Measurements from ENCODE around the gene RHOG.

Gene RHOG

DNA sequence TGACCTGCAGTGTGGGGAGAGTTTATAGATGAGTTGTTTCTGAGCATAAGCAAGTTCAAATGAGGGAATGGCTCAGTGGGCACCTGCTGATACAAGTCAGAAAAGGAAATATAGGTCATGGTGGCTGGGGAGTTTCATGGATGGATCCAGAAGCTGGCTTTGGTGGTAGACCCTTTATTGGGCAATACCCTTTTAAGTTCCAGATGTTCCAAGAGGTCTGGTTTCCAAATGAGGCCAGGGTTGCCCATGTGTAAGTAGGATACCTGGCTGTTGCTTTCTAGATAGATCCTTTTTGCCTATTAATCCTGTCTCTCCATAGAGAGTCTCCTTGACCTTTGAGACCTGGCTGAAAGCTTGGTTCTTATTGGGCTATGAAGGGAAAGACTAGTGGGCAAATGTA lies 16.9 kb upstream of the RHOG start:
- DNase-seq: no peak
- Histone ChIP-seq H3K4me1 (peaks cover 0 to 62% (median 51%) of the 10 kb centered on the region in 4 donors), H3K36me3 (no peaks in the 10 kb centered on the region), H3K4me3 (peak overlapping the region; percentile 89 to 93), H3K27ac (peak overlapping the region; percentile 9 to 98), H3K9me3 (no peaks in the 10 kb centered on the region), H3K27me3 (no peaks in the 10 kb centered on the region)
- intact Hi-C loops (cut with DNase I; ENCODE audit: low total_unique reads): loop anchor here (5.0 kb wide), 1 partner anchor 90 kb away; no protein-coding TSS in a partner anchor
- TF ChIP-seq, protein P1, sequence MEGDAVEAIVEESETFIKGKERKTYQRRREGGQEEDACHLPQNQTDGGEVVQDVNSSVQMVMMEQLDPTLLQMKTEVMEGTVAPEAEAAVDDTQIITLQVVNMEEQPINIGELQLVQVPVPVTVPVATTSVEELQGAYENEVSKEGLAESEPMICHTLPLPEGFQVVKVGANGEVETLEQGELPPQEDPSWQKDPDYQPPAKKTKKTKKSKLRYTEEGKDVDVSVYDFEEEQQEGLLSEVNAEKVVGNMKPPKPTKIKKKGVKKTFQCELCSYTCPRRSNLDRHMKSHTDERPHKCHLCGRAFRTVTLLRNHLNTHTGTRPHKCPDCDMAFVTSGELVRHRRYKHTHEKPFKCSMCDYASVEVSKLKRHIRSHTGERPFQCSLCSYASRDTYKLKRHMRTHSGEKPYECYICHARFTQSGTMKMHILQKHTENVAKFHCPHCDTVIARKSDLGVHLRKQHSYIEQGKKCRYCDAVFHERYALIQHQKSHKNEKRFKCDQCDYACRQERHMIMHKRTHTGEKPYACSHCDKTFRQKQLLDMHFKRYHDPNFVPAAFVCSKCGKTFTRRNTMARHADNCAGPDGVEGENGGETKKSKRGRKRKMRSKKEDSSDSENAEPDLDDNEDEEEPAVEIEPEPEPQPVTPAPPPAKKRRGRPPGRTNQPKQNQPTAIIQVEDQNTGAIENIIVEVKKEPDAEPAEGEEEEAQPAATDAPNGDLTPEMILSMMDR (IDR thresholded peaks at IDR 0.05): no peak

DNA sequence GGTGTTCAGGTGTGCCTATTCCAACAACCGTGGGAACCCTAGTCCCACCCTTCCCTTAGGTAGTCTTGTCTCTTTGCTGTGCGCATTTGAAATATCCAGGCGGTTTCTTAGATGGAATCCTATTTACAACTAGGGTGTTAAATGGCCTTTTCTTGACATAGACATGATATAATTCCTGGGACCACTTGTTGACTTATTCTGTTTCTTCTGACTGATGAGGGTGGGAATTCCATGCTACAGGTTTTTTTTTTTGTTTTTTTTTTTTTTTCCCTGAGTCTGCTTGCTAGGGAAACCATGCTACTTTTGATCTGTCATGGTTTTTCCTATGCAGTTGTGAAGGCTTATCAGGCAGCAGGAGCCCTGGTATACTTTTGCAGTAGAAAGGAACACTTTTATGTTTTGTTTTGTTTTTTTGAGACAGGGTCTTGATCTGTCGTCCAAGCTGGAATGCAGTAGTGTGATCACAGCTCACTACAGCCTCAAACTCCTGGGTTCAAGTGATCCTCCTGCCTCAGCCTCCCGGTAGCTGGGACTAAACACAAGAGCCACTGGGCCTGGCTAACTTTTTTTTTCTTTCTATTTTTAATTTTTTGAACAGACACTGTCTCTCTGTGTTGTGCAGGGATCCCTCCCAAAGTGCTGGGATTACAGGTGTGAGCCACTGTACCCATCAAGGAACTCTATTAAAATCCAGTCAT lies 16.2 kb upstream of the RHOG start:
- peak overlapping the region; percentile 93 to 98 for H3K27ac ChIP-seq
- H3K36me3 ChIP-seq: no peaks in the 10 kb centered on the region
- H3K4me3 ChIP-seq: peak overlapping the region; percentile 89 to 93
- no peaks in the 10 kb centered on the region for H3K27me3 ChIP-seq
- DNase-seq: no peak
- peaks cover 0 to 62% (median 51%) of the 10 kb centered on the region in 4 donors for H3K4me1 ChIP-seq
- no peaks in the 10 kb centered on the region for H3K9me3 ChIP-seq
- TF ChIP-seq, protein P1 (IDR thresholded peaks at IDR 0.05): no peak
- intact Hi-C loops (cut with DNase I; ENCODE audit: low total_unique reads): loop anchor here (5.0 kb wide), 1 partner anchor 90 kb away; no protein-coding TSS in a partner anchor

DNA sequence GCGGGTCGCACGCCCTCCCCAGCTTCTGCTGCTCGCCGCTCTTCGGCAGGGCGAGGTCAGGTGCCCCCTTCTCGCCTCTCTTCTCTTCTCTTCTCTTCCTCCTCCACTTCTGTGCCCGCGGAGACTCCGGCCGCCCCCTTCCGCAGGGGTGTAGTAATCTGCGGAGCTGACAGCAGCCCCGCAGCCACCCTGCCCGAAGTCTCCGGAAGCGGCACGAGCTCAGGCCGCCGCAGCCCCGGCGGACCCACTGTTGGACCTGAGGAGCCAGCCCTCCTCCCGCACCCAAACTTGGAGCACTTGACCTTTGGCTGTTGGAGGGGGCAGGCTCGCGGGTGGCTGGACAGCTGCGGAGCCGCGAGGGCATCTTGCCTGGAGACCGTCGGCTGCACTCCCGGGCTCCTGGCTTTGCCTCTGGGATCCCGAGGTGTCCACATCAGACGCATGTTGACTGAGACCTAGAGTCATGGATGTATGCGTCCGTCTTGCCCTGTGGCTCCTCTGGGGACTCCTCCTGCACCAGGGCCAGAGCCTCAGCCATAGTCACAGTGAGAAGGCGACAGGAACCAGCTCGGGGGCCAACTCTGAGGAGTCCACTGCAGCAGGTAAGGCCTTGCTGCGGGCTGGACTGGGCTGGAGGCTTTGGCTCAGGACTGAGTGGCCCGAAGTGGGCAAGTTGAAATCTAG lies 15.2 kb upstream of the RHOG start:
- intact Hi-C loops (cut with DNase I; ENCODE audit: low total_unique reads): loop anchor here (2.0 to 5.0 kb wide), 2 partner anchors 91 to 217 kb away; no protein-coding TSS in a partner anchor
- H3K4me1 ChIP-seq: peaks cover 0 to 53% (median 46%) of the 10 kb centered on the region in 4 donors
- H3K27me3 ChIP-seq: no peaks in the 10 kb centered on the region
- H3K4me3 ChIP-seq: peak overlapping the region; percentile 89 to 93
- peak; percentile 54 to 77 for DNase-seq
- peak overlapping the region; percentile 93 to 98 for H3K27ac ChIP-seq
- TF ChIP-seq, protein P1 (IDR thresholded peaks at IDR 0.05): no peak
- no peaks in the 10 kb centered on the region for H3K36me3 ChIP-seq
- H3K9me3 ChIP-seq: no peaks in the 10 kb centered on the region

DNA sequence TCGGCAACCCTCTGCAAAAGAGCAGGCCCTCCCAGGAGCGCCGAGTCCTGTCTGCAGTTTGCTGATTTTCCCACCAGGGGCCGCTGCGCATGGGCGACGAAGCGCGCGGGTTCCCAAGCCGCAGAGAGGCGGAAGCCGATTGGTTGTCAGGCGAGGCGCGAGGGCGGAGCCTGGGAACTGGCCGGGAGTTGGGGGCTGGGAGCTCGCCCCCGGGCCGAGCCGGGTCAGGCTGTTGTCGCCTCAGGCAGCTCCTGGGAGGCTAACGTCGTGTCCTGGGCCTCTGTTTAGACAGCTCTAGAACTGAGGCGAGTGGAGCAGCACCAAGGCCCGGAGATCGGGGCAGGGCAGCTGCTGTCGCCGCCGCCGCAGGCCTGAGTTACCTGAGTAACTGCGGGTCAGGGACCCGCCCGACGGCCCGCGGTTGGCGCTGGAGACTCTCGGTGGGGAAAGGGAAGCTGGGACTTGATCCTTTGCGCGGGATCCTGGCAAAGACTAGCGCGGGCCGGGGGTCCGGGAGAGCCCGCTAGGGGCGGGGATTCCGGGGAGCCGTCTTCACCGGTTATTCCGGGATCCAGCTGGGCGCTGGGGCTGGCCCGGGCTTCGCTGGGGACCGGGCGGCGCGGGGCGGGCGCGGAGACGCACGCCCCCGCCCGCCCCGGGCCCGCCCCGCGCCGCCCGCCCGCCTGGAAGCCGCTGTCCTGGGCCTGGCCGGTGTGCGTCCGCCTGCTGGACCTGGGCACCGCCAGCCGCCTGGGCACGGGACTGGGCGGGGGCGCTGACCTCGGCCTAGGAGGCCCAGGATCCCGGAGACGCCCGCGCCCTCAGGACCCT lies 14.4 kb upstream of the RHOG start, which contains the start of gene STIM1:
STIM1 (plus strand) TSS at position 688 of the 831 bp plus-strand sequence. CDS start 607 bp downstream, outside the sequence.
- Histone ChIP-seq H3K4me3 (peak within 1 kb of the TSS; percentile 89 to 93), H3K9me3 (no peaks in the 10 kb centered on the region), H3K27ac (peak within 1 kb of the TSS; percentile 93 to 98), H3K27me3 (no peaks in the 10 kb centered on the region), H3K36me3 (no peaks in the 10 kb centered on the region), H3K4me1 (peaks cover 0 to 46% (median 39%) of the 10 kb centered on the region in 4 donors)
- intact Hi-C loops (cut with DNase I; ENCODE audit: low total_unique reads): loop anchor here (2.0 to 5.0 kb wide), 2 partner anchors 92 to 218 kb away; no protein-coding TSS in a partner anchor
- DNase-seq: peak; percentile 92 to 96
- TF ChIP-seq, protein P1 (IDR thresholded peaks at IDR 0.05): peak; percentile 96 to 99

DNA sequence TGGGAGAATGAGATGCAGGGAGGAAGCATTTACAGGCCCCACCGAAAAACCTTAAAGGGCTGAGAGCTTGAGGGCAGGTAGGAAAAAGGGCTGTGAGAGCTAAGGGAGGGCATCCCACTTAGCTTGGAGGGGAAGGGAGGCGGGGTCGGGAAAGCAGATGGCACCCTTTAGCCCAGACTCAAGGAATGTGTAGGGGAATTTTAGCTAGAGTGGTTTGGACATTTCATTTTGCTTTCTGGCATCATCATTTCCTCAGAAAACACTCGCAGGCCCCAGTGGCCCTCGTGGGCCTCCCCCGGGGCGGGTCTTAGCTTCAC lies 13.9 kb upstream of the RHOG start:
- H3K27ac ChIP-seq: peak overlapping the region; percentile 93 to 98
- peak overlapping the region; percentile 89 to 93 for H3K4me3 ChIP-seq
- intact Hi-C loops (cut with DNase I; ENCODE audit: low total_unique reads): loop anchor here (2.0 kb wide), 1 partner anchor 218 kb away; no protein-coding TSS in a partner anchor
- H3K36me3 ChIP-seq: no peaks in the 10 kb centered on the region
- H3K27me3 ChIP-seq: no peaks in the 10 kb centered on the region
- TF ChIP-seq, protein P1 (IDR thresholded peaks at IDR 0.05): no peak
- no peak for DNase-seq
- no peaks in the 10 kb centered on the region for H3K9me3 ChIP-seq
- H3K4me1 ChIP-seq: peaks cover 0 to 40% (median 36%) of the 10 kb centered on the region in 4 donors

Data from tibial artery (tissue), 4 donors.